Measurements from ENCODE around the gene STARD5. TPM values are rescaled to one million over a fixed set of nuclear protein-coding genes. Genes with fewer than 3 reads are reported as not detected.
A peak's percentile ranks its signal among the peaks of the same experiment; 100 is the strongest.

STARD5 gene
- total and polyA plus RNA-seq, 2 donors (not counting 1 experiment from before 2014, with no cell fraction given) = 15.7 to 19.9 TPM

- peaks cover 27% of the 10 kb centered on the region for H3K4me1 Mint-ChIP-seq
- POLR2A ChIA-PET = interaction anchor here (0.6 to 1.5 kb wide), 4 partner anchors 13 to 1493 kb away, joined by 3 to 5 read pairs (median 3); no protein-coding TSS in a partner anchor
- CTCF ChIA-PET = interaction anchor here (1.2 to 8.3 kb wide), 10 partner anchors 12 to 173 kb away, joined by 3 to 86 read pairs (median 4); no protein-coding TSS in a partner anchor
These were observed 44.1 kb downstream of the STARD5 start for GRCh38 chr15:81279621-81280485.

More at GRCh38 chr15:81279621-81280485, 44.1 kb downstream of the STARD5 start:
- Histone ChIP-seq H3K4me2 (replicated peaks; ENCODE audit: low read depth, low read length, poor library complexity, severe bottlenecking) (no peak overlapping the region), H3K27ac (ENCODE audit: low read length in 2 of 2) (no peak overlapping the region), H2AFZ (ENCODE audit: insufficient read depth, low read depth, low read length, poor library complexity, severe bottlenecking) (no peak overlapping the region), H3K4me3 (ENCODE audit: control extremely low read depth in 1 of 5, extremely low read depth in 1 of 5, insufficient read depth in 1 of 5, low read depth in 2 of 5, low read length in 4 of 5) (no peak overlapping the region), H3K4me1 (ENCODE audit: control insufficient read depth in 2 of 2, insufficient read depth in 2 of 2, low read length in 2 of 2) (peaks cover 21 to 28% of the 10 kb centered on the region in 2 donors), H3K36me3 (replicated peaks in 1 of 2; ENCODE audit: control extremely low read depth in 1 of 2, control insufficient read depth in 1 of 2, extremely low read depth in 1 of 2, insufficient read depth in 2 of 2, low read length in 1 of 2) (no peaks in the 10 kb centered on the region), H4K20me1 (ENCODE audit: control insufficient read depth, insufficient read depth, low read length, poor library complexity, severe bottlenecking) (no peaks in the 10 kb centered on the region), H3K79me2 (ENCODE audit: control insufficient read depth, insufficient read depth, low read length) (peaks cover 39% of the 10 kb centered on the region), H3K9ac (ENCODE audit: low read length) (no peak overlapping the region), H3K27me3 (replicated peaks in 1 of 4; ENCODE audit: control extremely low read depth in 1 of 4, control insufficient read depth in 3 of 4, insufficient read depth in 4 of 4, low read length in 3 of 4) (no peaks in the 10 kb centered on the region), H3K9me3 (ENCODE audit: control extremely low read depth in 1 of 3, control insufficient read depth in 2 of 3, insufficient read depth in 1 of 3, low read length in 2 of 3) (peaks cover 0 to 15% (median 5%) of the 10 kb centered on the region in 3 donors)
- Mint-ChIP-seq H3K4me3 (no peak overlapping the region), H3K27me3 (no peaks in the 10 kb centered on the region), H3K27ac (peak overlapping the region; percentile 12), H3K9me3 (ENCODE audit: insufficient read depth) (peaks cover 5% of the 10 kb centered on the region)
- TF ChIP-seq CTCF (IDR thresholded peaks at IDR 0.05) (no peak), EZH2 (IDR thresholded peaks at IDR 0.05; ENCODE audit: borderline replicate concordance, insufficient read depth, low read depth, low read length, poor library complexity, severe bottlenecking) (no peak)
- DNase-seq (no peak), ATAC-seq (ENCODE audit: low read depth) (no peak)
- 96% methylated on average over 7 of the region's 12 CpGs for WGBS (ENCODE audit: insufficient coverage)
- intact Hi-C loops (cut with micrococcal nuclease) = no loop called here

All from B cell (primary cell).